GM12873 (cell line): ENCODE measurements around the gene CNTNAP2.

Experiments used
- CTCF ChIP-seq: IDR thresholded peaks from 2 replicates; pipeline ENCODE4 v1.5.1; 2012; ENCODE audit warnings: low read depth, mild to moderate bottlenecking, moderate library complexity, low read length, control low read depth; ENCODE audit not compliant: insufficient read depth; ENCODE audit errors: missing control alignments

Gene CNTNAP2

DNA sequence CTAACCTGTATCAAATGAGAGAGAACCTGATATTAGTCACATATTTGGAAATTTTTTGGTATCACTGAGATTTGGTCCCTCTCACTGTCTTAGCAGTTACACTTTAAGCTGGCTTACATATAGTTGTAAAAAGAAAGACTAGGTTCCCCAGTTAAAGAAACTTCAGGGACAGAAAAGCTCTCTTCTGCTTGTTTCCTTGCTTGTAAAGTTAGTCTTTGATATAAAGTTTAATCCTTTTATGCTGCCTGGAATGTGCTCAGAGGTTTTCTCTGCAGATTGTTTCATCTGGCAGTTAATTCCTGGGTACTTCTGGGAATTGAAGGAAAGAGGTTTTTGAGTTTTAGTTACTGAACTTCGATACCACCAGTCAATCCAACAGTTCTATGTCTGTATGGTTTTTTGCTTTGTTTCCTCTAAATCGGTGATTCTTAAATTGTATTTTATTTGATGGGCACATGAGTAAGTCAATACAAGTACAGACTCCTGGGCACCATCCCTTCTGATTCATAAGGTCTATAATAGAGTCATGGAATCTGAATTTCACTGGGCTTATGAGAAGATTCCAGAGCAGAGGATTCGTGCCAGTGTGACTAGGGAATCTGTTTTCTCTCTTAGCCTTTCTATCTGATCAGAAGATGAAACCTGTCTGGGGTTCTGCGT, 1393.1 kb downstream of the CNTNAP2 start:
- TF ChIP-seq CTCF = no peak

GRCh38 chr7:147510201-147510542, 1393.6 kb downstream of the CNTNAP2 start:
- no peak for TF ChIP-seq CTCF

GRCh38 chr7:147510923-147511322, 1394.3 kb downstream of the CNTNAP2 start:
- TF ChIP-seq CTCF = no peak

DNA sequence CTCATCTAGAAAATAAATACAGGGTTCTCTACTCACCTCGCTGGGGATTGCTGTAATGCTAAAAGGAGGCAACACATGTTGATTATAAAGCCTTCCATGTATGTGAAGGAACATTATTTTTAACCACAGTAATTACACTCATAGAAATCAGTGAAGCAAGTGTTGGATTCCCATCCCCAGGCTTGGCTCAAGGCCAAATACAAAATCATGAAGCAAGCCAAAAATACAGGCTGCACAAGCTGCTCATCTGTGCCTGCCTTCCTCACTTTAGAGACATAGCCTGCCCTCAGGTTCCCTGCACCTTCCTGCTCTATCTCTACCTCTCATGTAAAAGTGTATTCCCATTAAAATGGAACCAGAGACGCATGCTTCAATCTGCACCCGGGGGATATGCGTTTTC, 1396.8 kb downstream of the CNTNAP2 start:
- TF ChIP-seq CTCF = no peak

DNA sequence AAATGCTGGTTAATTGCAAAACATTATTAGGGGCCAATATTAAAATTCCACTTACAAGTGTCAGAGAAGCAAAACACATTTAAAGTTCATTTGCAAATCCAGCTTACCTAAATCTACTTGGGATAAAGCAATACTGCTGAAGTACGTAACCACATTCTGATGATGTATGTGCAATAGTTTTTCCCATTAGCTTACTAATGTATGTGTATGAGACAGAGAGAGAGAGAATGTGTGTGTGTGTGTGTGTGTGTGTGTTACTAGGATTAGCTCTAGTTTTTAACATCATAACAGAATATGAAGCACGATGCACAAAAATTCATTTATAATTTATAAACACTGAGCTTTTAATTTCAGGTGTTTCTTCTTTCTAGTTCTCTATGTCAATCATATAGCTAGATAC, 1399.8 kb downstream of the CNTNAP2 start:
- TF ChIP-seq CTCF = no peak

DNA sequence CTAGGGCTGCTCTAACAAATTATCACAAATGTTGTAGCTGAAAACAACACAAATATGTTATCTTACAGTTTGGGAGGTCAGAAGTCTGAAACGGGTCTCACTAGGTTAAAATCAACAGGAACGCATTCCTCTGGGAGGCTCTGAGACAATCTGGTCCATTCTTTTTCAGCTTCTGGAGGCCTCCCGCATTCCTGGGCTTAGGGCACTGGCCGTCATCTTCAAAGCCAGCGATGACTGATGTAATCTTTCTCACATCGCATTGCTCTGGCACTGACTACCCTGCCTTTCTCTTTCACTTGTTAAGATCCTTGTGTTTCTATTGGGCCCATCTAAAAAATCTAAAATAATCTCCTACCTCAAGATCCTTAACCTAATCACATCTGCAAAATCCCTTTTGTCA, 1402.5 kb downstream of the CNTNAP2 start:
- TF ChIP-seq CTCF = no peak

DNA sequence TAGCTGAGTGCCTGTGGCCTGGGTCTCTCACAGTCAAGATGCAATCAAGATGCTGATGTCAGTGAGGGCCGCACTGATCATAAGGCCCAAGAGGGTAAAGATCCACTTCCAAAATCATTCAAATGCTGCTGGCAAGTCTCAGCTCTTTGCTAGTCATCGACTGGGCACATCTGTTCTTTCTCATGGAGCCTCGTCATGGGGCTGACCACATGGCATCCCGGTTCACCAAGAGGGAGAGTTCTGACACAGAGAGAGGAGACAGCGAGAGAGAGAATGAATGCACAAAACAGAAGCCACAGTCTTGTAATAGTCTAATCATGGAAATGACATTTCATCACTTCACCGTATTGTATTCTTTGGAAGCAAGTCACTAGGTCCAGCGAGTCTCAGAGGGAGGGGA, 1406.5 kb downstream of the CNTNAP2 start:
- no peak for TF ChIP-seq CTCF

GRCh38 chr7:147524726-147525250, 1408.2 kb downstream of the CNTNAP2 start:
- TF ChIP-seq CTCF = no peak
